ENCODE data around the gene PHF23.
A peak's percentile ranks its signal among the peaks of the same experiment; 100 is the strongest.
"Not testable (repeated sequence)": the region's sequence is repeated elsewhere in the genome, so short reads cannot be mapped to it uniquely, and the experiment has no call there.

PHF23 gene

GRCh38 chr17:7258731-7259554, 19.7 kb upstream of the PHF23 start:
- DNase-seq = no peak

- DNase-seq = no peak
Measured at GRCh38 chr17:7256766-7257456, 17.7 kb upstream of the PHF23 start.

GRCh38 chr17:7254511-7254910, 15.3 kb upstream of the PHF23 start:
- DNase-seq = no peak

GRCh38 chr17:7253082-7253481, 13.8 kb upstream of the PHF23 start:
- DNase-seq = no peak

- peak; percentile 90 for DNase-seq
Measured at GRCh38 chr17:7252176-7253043, 13.2 kb upstream of the PHF23 start, which contains the start of gene ELP5. ELP5 (plus strand) TSS chr17:7252215; CDS start chr17:7252551, 336 bp downstream.

GRCh38 chr17:7251661-7252175, 12.5 kb upstream of the PHF23 start, which contains the start of gene CTDNEP1:
CTDNEP1 (minus strand) TSS chr17:7251734; CDS start chr17:7251296, 438 bp downstream.
- peak; percentile 96 for DNase-seq

GRCh38 chr17:7250695-7251627, 11.7 kb upstream of the PHF23 start:
- no peak for DNase-seq

- DNase-seq = no peak
Measured at GRCh38 chr17:7249830-7250229, 10.6 kb upstream of the PHF23 start.

GRCh38 chr17:7249214-7249613, 10.0 kb upstream of the PHF23 start:
- DNase-seq = no peak

GRCh38 chr17:7248796-7249195, 9.5 kb upstream of the PHF23 start:
- no peak for DNase-seq

- DNase-seq = no peak
Measured at GRCh38 chr17:7246779-7247178, 7.5 kb upstream of the PHF23 start.

GRCh38 chr17:7243838-7244237, 4.6 kb upstream of the PHF23 start:
- not testable (repeated sequence) for DNase-seq

- no peak for DNase-seq
Measured at GRCh38 chr17:7243453-7243729, 4.1 kb upstream of the PHF23 start.

GRCh38 chr17:7242717-7243452, 3.6 kb upstream of the PHF23 start:
- peak; percentile 92 for DNase-seq

- DNase-seq = peak; percentile 89
Measured at GRCh38 chr17:7241783-7242716, 2.8 kb upstream of the PHF23 start, which contains the start of gene GABARAP. GABARAP (minus strand) TSS chr17:7242449; CDS start chr17:7242330, 119 bp downstream.

GRCh38 chr17:7241090-7241733, 2.0 kb upstream of the PHF23 start:
- no peak for DNase-seq

- DNase-seq = no peak
Measured at GRCh38 chr17:7240375-7240774, 1.1 kb upstream of the PHF23 start.

- no peak for DNase-seq
Measured at GRCh38 chr17:7238420-7239090, 702 bp downstream of the PHF23 start.

All from RPMI8226 (cell line).